ENCODE data around the gene RNU6-9. TPM values are rescaled to one million over a fixed set of nuclear protein-coding genes. Genes with fewer than 3 reads are reported as not detected.

RNU6-9 gene
- total and polyA plus RNA-seq, 2 of the 13 experiments (the other 11 are each of a cell fraction or from before 2014, with no cell fraction given): under 0.01 TPM; not detected in 1

- TF ChIP-seq ZNF574 (CRISPR knock-in tag; IDR thresholded peaks at IDR 0.05) (peak; percentile 66), SMC3 (IDR thresholded peaks at IDR 0.05; ENCODE audit: low read length) (no peak), ZNF839 (CRISPR knock-in tag; IDR thresholded peaks at IDR 0.05; ENCODE audit: borderline replicate concordance) (peak; percentile 55; the same call in 1 of the 2 replicates), ZNF577 (CRISPR knock-in tag; IDR thresholded peaks at IDR 0.05; ENCODE audit: borderline replicate concordance, low read depth) (no peak), KLF13 (CRISPR knock-in tag; IDR thresholded peaks at IDR 0.05) (no peak), GATAD2A (CRISPR knock-in tag; IDR thresholded peaks at IDR 0.05) (peak; percentile 27; the same call in 1 of the 2 replicates), KAT7 (CRISPR knock-in tag; IDR thresholded peaks at IDR 0.05; ENCODE audit: borderline replicate concordance) (no peak), KDM1A (CRISPR knock-in tag; IDR thresholded peaks at IDR 0.05) (no peak), ATAD3A (CRISPR knock-in tag; IDR thresholded peaks at IDR 0.05) (no peak), DDIT3 (CRISPR knock-in tag; IDR thresholded peaks at IDR 0.05) (no peak), TFAP4 (IDR thresholded peaks at IDR 0.05; ENCODE audit: borderline replicate concordance, low read depth) (peak; percentile 22; the same call in 1 of the 2 replicates), HOXA3 (CRISPR knock-in tag; IDR thresholded peaks at IDR 0.05) (0 out of 2 replicates have a peak, but pooled peaks have one; percentile 19), WIZ (CRISPR knock-in tag; IDR thresholded peaks at IDR 0.05) (0 out of 2 replicates have a peak, but pooled peaks have one; percentile 16), RCOR2 (CRISPR knock-in tag; IDR thresholded peaks at IDR 0.05) (0 out of 2 replicates have a peak, but pooled peaks have one; percentile 11), SMAD1 (CRISPR knock-in tag; IDR thresholded peaks at IDR 0.05; ENCODE audit: borderline replicate concordance, low read depth) (peak; percentile 54; the same call in 1 of the 2 replicates), CAMTA2 (CRISPR knock-in tag; IDR thresholded peaks at IDR 0.05; ENCODE audit: borderline replicate concordance) (no peak), FOXA1 (IDR thresholded peaks at IDR 0.05) (no peak), FOXA1 (CRISPR knock-in tag; IDR thresholded peaks at IDR 0.05) (peak; percentile 5; the same call in 1 of the 2 replicates), ZBTB49 (CRISPR knock-in tag; IDR thresholded peaks at IDR 0.05; ENCODE audit: borderline replicate concordance) (no peak)
- TF ChIP-seq, protein P1, sequence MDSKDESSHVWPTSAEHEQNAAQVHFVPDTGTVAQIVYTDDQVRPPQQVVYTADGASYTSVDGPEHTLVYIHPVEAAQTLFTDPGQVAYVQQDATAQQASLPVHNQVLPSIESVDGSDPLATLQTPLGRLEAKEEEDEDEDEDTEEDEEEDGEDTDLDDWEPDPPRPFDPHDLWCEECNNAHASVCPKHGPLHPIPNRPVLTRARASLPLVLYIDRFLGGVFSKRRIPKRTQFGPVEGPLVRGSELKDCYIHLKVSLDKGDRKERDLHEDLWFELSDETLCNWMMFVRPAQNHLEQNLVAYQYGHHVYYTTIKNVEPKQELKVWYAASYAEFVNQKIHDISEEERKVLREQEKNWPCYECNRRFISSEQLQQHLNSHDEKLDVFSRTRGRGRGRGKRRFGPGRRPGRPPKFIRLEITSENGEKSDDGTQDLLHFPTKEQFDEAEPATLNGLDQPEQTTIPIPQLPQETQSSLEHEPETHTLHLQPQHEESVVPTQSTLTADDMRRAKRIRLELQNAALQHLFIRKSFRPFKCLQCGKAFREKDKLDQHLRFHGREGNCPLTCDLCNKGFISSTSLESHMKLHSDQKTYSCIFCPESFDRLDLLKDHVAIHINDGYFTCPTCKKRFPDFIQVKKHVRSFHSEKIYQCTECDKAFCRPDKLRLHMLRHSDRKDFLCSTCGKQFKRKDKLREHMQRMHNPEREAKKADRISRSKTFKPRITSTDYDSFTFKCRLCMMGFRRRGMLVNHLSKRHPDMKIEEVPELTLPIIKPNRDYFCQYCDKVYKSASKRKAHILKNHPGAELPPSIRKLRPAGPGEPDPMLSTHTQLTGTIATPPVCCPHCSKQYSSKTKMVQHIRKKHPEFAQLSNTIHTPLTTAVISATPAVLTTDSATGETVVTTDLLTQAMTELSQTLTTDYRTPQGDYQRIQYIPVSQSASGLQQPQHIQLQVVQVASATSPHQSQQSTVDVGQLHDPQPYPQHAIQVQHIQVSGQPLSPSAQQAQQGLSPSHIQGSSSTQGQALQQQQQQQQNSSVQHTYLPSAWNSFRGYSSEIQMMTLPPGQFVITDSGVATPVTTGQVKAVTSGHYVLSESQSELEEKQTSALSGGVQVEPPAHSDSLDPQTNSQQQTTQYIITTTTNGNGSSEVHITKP (CRISPR knock-in tag; IDR thresholded peaks at IDR 0.05; ENCODE audit: low read depth): no peak
Observed at GRCh38 chr19:928471-929202, 35.4 kb downstream of the RNU6-9 start (continued).

Data from HepG2 (cell line).